A549 (cell line): ENCODE results near the gene GAL3ST2. TPM values are rescaled to one million over a fixed set of nuclear protein-coding genes. Genes with fewer than 3 reads are reported as not detected.

ENCODE experiments used
- ATAC-seq, 2 experiments: fragments of 200-7000 bp in 1 of 2; fragments of >200 bp in 1 of 2; cut with Nextera tagmentation in 1 of 2; cut with Tn5 transposase in 1 of 2; 3 replicates each; pipeline versions ENCODE4 v1.8.0 to v1.9.1; 2018 to 2020; ENCODE audit warnings: mild to moderate bottlenecking in 1 of 2, moderate library complexity in 1 of 2
- CTCF ChIA-PET: fragments of 300-600 bp; sonication (Branson Sonifier 250); formaldehyde crosslinking; extraction: SDS; loops from one replicate; lab custom pipeline; 2021; ENCODE audit warnings: antibody characterized with exemption, inconsistent platforms; lab: Yijun Ruan, JAX
- POLR2A ChIA-PET: fragments of 350-600 bp; formaldehyde crosslinking; extraction: SDS; loops from one replicate; lab custom pipeline; 2021; ENCODE audit warnings: antibody characterized with exemption, inconsistent platforms; lab: Yijun Ruan, JAX
- DNase-seq, 2 experiments: peaks; one replicate each; pipeline versions ENCODE4 v3.0.0 to v3.0.0-alpha.2; 2011 to 2016; ENCODE audit warnings: low read depth in 1 of 2, low spot score in 1 of 2
- FAIRE-seq: peaks from 2 replicates; lab custom pipeline; 2011; peaks lifted over from hg19 to GRCh38; lab: Jason Lieb, UNC
- H3K27ac ChIP-seq, 2 experiments: fragments of >200 bp; sonication (Bioruptor Twin); formaldehyde crosslinking; 3 replicates each; pipeline ENCODE4 v1.5.1; 2016 to 2017
- H3K4me1 ChIP-seq: fragments of >200 bp; sonication (Bioruptor Twin); formaldehyde crosslinking; 3 replicates; pipeline ENCODE4 v1.6.1; 2016
- H3K4me2 ChIP-seq: fragments of >200 bp; sonication (Bioruptor Twin); formaldehyde crosslinking; 3 replicates; pipeline ENCODE4 v1.6.1; 2016
- H3K4me3 ChIP-seq: fragments of >200 bp; sonication (Bioruptor Twin); formaldehyde crosslinking; 3 replicates; pipeline ENCODE4 v1.5.1; 2016
- H3K9me3 ChIP-seq: fragments of >200 bp; sonication (Bioruptor Twin); formaldehyde crosslinking; 3 replicates; pipeline ENCODE4 v1.6.1; 2016
- BCL3 ChIP-seq: fragments of >200 bp; sonication (Bioruptor Twin); formaldehyde crosslinking; IDR thresholded peaks from 3 replicates; pipeline ENCODE4 v1.6.1; 2016
- BHLHE40 ChIP-seq: IDR thresholded peaks from 2 replicates; pipeline ENCODE4 v1.6.1; 2012; ENCODE audit warnings: low read depth, low read length, inconsistent platforms
- CBX8 ChIP-seq: fragments of 200-600 bp; sonication (generic); IDR thresholded peaks from 2 replicates; pipeline ENCODE4 v1.6.1; 2016
- CHD4 ChIP-seq: fragments of 200-600 bp; sonication (generic); IDR thresholded peaks from 2 replicates; pipeline ENCODE4 v1.6.1; 2016; ENCODE audit warnings: antibody characterized with exemption, mild to moderate bottlenecking, borderline replicate concordance
- FOSB ChIP-seq: fragments of 250-450 bp; sonication (Bioruptor Pico); IDR thresholded peaks from 2 replicates; pipeline ENCODE4 v1.5.0; 2020; ENCODE audit warnings: mild to moderate bottlenecking, moderate library complexity
- FOXS1 ChIP-seq: fragments of 250-450 bp; sonication (Bioruptor Pico); IDR thresholded peaks from 2 replicates; pipeline ENCODE4 v1.5.0; 2020; ENCODE audit warnings: mild to moderate bottlenecking, moderate library complexity
- HDAC2 ChIP-seq: fragments of 200-600 bp; sonication (generic); IDR thresholded peaks from 2 replicates; pipeline ENCODE4 v1.6.1; 2016
- MAFK ChIP-seq: fragments of 450-650 bp; IDR thresholded peaks from 2 replicates; pipeline ENCODE4 v1.6.1; 2014; ENCODE audit not compliant: partially characterized antibody
- MAX ChIP-seq: IDR thresholded peaks from 2 replicates; pipeline ENCODE4 v1.6.1; 2012
- POLR2A ChIP-seq: IDR thresholded peaks from 2 replicates; pipeline ENCODE4 v1.6.1; 2012; ENCODE audit warnings: mild to moderate bottlenecking, low read length
- RARB ChIP-seq: fragments of 250-450 bp; sonication (Bioruptor Pico); IDR thresholded peaks from 2 replicates; pipeline ENCODE4 v1.8.0; 2021; ENCODE audit warnings: mild to moderate bottlenecking, moderate library complexity
- RCOR1 ChIP-seq: fragments of 150-350 bp; IDR thresholded peaks from 2 replicates; pipeline ENCODE4 v1.6.1; 2014; ENCODE audit warnings: antibody characterized with exemption, low read length, low read depth
- REST ChIP-seq: fragments of 200-600 bp; sonication (generic); IDR thresholded peaks from 2 replicates; pipeline ENCODE4 v1.6.1; 2016; ENCODE audit warnings: antibody characterized with exemption, mild to moderate bottlenecking, moderate library complexity
- TP53 ChIP-seq: fragments of 250-450 bp; sonication (Bioruptor Pico); IDR thresholded peaks from 2 replicates; pipeline ENCODE4 v1.5.0; 2021; ENCODE audit warnings: mild to moderate bottlenecking, moderate library complexity
- ZNF302 ChIP-seq: fragments of 250-450 bp; sonication (Bioruptor Pico); IDR thresholded peaks from 2 replicates; pipeline ENCODE4 v1.9.0; 2021; ENCODE audit warnings: inconsistent platforms, mild to moderate bottlenecking, moderate library complexity
- WGBS: methylation state at CpG from one replicate; pipeline ENCODE4 v1.1.6; 2017; ENCODE audit errors: missing lambda C conversion rate; 5-methylcytosine and 5-hydroxymethylcytosine counted together
- polyA plus RNA-seq, 4 experiments: library from polyadenylated mRNA; depleted of rRNA in 3 of 4; stranded (reverse); fragments of >200 nt; fragmentation: RNase III in 1 of 4; extraction: RNeasy Plus Mini Kit Qiagen cat#74134 plus additional on column Dnase treatment in 1 of 4; gene quantifications; 2 replicates in 3 of 4; 3 replicates in 1 of 4; pipeline ENCODE4 v1.2.3, GENCODE V29; 2011 to 2017
- TF ChIP-seq, protein P1 (sequence below): IDR thresholded peaks from 2 replicates; pipeline ENCODE4 v1.6.1; 2012; ENCODE audit warnings: low read depth, borderline replicate concordance
- TF ChIP-seq, protein P2 (sequence below): fragments of 250-450 bp; sonication (Bioruptor Pico); IDR thresholded peaks from 2 replicates; pipeline ENCODE4 v1.5.0; 2021; ENCODE audit warnings: mild to moderate bottlenecking, moderate library complexity, borderline replicate concordance

Gene GAL3ST2
- polyA plus RNA-seq, 2 of the 4 experiments (the other 2 are of a cell fraction), result 0.61 TPM; not detected in 1

DNA sequence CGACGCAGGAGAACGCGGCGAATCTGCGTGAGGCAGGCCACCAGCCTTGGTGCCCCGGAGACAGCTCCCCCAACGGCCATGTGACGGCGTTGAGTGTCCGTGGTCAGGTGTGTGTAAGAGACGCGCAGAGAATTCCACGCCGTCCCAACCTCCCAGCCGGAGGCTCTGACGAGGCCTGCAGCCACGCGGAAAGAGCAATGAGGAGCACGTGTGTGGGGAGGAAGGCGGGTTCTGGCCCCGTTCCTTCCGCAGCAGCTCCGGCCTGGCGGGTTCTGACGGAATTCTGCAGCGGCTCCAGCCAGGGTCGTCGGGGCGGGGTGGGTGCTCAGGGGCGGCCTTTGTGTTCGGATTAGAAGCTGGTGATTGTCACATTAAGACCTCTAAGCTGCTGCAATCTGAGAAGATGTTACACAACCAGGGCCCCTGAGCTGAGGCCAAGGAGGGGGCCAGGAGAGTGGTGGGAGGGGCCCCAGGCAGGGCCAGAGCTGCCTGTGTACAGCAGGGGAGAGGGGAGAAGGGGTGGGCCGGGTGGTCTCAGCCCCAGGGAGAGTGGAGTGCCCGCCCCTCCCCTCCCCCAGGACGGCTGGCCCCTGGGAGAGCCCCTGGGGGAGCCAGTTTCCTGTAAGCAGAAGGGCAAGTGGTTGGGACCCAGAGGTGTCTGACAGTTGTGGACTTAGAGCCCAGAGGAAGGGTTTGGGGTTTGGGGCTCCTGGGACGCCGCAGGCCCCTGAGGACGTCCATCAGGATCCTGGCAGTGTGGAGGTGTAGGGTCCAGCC lies 5.1 kb upstream of the GAL3ST2 start:
- H3K4me3 ChIP-seq, result no peak overlapping the region
- CTCF ChIA-PET, result interaction anchor here (1.1 kb wide), 1 partner anchor 12 kb away, joined by 3 read pairs; no protein-coding TSS in a partner anchor
- peak overlapping the region in 1 of 2 experiments; percentile 47; a peak in 1 of 6 replicates for H3K27ac ChIP-seq

More for the DNA sequence above, 5.1 kb upstream of the GAL3ST2 start:
- ATAC-seq (no peak), FAIRE-seq (no peak), DNase-seq (no peak)
- WGBS, result 91% methylated on average over 29 of the region's 38 CpGs
- Histone ChIP-seq H3K4me1 (peaks cover 17% of the 10 kb centered on the region), H3K9me3 (no peaks in the 10 kb centered on the region), H3K4me2 (no peak overlapping the region)
- TF ChIP-seq REST (no peak), POLR2A (no peak), RCOR1 (no peak), BHLHE40 (no peak), MAX (no peak), TP53 (no peak), CHD4 (no peak), FOSB (CRISPR knock-in tag) (no peak), FOXS1 (CRISPR knock-in tag) (no peak), RARB (CRISPR knock-in tag) (no peak), ZNF302 (CRISPR knock-in tag) (no peak), CBX8 (no peak), MAFK (no peak), BCL3 (no peak), HDAC2 (no peak)
- TF ChIP-seq, protein P1, sequence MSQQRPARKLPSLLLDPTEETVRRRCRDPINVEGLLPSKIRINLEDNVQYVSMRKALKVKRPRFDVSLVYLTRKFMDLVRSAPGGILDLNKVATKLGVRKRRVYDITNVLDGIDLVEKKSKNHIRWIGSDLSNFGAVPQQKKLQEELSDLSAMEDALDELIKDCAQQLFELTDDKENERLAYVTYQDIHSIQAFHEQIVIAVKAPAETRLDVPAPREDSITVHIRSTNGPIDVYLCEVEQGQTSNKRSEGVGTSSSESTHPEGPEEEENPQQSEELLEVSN, result no peak
- TF ChIP-seq, protein P2, sequence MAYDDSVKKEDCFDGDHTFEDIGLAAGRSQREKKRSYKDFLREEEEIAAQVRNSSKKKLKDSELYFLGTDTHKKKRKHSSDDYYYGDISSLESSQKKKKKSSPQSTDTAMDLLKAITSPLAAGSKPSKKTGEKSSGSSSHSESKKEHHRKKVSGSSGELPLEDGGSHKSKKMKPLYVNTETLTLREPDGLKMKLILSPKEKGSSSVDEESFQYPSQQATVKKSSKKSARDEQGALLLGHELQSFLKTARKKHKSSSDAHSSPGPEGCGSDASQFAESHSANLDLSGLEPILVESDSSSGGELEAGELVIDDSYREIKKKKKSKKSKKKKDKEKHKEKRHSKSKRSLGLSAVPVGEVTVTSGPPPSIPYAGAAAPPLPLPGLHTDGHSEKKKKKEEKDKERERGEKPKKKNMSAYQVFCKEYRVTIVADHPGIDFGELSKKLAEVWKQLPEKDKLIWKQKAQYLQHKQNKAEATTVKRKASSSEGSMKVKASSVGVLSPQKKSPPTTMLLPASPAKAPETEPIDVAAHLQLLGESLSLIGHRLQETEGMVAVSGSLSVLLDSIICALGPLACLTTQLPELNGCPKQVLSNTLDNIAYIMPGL, result no peak
- POLR2A ChIA-PET, result no interaction called here
